Measurements from ENCODE around the gene SMARCD1. TPM values are rescaled to one million over a fixed set of nuclear protein-coding genes. Genes with fewer than 3 reads are reported as not detected.

SMARCD1 gene
- total RNA-seq, result 30.3 and 54.5 TPM in 2 replicates

DNA sequence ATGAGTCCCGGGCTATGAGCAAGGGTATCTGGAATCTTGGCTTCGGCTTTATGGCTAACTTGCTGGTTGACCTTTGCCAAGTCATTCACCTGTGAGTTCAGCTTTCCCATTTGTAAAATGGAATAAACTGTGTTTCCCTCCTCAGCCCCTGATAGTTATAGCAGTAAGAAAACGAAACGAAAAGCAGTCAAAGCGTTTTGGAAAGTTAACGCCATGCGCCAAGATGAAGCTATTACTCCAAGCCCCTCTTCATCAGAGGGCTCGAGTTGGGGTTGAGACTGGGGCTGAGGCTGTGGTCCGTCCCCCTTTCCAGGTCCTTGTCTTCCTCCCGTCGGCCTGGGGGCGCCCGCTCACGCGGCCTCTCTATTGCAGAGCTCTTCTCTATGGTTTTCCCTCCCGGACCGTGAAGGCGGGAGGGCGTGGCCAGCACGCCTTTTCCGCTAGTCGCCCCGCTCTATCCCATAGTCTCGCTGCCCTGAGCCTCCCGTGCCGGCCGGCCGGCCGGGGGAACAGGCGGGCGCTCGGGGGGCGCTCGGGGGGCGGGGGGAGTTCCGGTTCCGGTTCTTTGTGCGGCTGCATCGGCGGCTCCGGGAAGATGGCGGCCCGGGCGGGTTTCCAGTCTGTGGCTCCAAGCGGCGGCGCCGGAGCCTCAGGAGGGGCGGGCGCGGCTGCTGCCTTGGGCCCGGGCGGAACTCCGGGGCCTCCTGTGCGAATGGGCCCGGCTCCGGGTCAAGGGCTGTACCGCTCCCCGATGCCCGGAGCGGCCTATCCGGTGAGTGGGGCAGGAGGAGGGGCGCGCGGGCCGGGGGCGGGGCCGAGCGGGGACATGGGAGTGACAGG lies at the start of gene SMARCD1:
SMARCD1 (plus strand) TSS at position 568 of the 840 bp plus-strand sequence; CDS start at position 596, 28 bp downstream.

DNA sequence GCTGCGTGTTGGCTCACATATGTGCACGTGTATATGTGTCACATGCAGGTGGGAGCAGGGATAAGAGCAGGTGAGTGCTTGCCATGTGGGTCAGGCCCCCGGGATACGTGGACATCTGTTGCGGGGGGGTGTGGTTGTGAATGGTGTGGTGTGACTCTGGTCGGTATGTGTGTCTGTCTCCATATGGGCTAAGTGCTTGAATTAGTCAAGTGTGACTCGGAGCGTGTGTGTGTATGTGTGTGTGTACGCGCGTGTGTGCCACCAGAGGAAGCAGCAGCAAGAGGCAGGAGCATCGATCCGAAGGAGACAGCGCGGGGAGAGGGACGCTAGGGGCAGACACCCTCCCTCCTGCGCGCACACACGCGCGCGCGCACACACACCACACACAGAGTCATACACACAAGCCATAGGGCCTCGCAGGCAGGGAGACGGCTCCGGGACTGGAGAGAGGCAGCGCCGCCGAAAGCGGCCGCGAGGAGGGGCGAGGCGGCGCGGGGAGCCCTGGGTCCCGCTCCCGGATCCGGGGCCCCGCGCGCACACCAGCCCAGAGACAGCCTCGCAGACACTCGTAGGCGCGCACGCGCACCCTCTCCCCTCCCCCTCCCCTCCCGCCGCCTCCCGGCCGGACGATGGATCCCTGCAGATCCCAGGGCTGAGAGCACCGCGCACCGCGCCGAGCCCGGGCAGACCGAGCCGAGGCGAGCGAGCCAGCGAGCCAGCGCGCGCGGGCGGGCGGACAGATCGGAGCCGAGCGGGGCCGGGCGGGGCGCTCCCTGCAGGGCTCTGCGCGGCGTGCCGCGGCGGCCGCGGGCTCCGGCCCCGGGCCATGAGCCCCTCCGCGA lies 27.9 kb upstream of the SMARCD1 start, which contains the start of gene ASIC1:
ASIC1 (plus strand) TSS at position 597 of the 842 bp plus-strand sequence. CDS start 1,171 bp downstream, outside the sequence.

DNA sequence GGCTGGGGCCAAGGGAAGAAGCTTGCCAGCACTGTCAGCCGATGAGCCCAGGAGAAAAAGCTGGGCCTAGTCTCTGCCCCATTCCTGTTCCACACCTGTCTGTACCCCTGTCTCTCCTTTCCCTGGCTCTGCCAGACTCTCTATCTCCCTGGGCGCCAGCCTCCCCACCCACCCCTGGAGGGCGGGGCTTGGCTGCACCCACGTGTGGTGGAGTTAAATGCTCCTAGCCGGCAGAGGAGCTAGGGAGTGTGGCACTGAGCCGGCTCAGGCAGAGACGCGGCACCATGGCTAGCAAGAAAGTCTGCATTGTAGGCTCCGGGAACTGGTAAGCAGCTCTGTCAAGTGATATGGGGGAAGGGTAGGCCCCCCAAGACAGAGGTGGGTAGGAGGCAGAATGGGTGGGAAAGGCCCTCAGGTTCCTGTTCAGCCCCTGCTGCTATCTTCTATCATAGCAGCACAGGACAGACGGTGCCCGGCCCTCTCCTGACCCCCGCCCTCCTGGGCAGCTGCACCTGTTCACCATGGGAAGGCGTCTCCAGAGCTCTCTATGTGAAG lies 18.7 kb downstream of the SMARCD1 start, which contains the start of gene GPD1:
GPD1 (plus strand) TSS at position 242 of the 555 bp plus-strand sequence; CDS start at position 285, 43 bp downstream.

DNA sequence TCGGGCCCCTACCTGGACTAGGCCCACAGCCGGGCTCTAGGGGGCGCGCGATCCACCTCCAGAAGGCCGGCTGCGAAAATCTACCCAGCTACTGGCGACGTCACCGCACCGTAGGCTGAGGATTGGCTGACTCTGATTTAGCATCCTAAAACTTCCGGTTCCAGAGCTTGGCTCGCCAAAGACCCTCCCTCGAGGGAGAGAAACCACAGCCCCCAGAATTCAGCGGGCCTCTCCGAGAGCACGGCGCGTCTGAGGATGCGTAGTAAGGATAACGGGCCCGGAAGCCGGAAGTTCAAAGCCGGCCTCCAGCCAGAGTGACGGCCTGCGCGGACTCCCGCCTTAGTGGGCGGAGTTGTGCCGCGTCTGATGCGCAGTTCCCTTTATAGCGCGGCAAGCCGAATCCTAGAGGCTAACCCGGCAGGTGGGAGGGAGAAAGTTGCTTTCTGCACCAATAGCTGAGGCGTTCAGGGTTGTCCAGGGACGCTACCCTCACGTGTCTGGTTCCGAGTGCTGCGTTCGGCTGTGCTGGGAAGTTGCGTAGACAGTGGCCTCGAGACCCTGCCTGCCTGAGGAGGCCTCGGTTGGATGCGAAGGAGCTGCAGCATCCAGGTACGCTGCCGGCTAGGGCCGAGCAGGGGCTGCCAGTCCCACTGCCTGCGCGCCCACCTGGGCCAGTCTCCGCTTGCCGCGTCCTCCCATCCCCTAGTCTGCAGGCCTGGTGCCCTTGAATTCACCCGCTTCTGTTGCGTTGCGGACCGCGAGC lies 26.7 kb downstream of the SMARCD1 start, which contains the start of gene COX14:
COX14 (plus strand) TSS at position 544 of the 763 bp plus-strand sequence. CDS start 7,808 bp downstream, outside the sequence.

Other genes starting within 250 kb of the SMARCD1 start
- gene BCDIN3D, start 242.2 kb upstream of the SMARCD1 start, total RNA-seq, result 2.0 and 2.5 TPM in 2 replicates
- 0.29 and 0.71 TPM in 2 replicates for gene FAIM2, start 181.4 kb upstream of the SMARCD1 start, total RNA-seq
- not detected in 2 replicates for gene AQP2, start 134.6 kb upstream of the SMARCD1 start, total RNA-seq
- not detected in 2 replicates for gene AQP5, start 123.5 kb upstream of the SMARCD1 start, total RNA-seq
- gene AQP6, start 112.4 kb upstream of the SMARCD1 start, total RNA-seq, result not detected in 2 replicates
- 53.0 and 62.6 TPM in 2 replicates for gene RACGAP1, start 59.8 kb upstream of the SMARCD1 start, total RNA-seq
- gene ASIC1, start 27.7 kb upstream of the SMARCD1 start, total RNA-seq, result 1.4 TPM in 2 replicates
- gene GPD1, start 18.7 kb downstream of the SMARCD1 start, total RNA-seq, result 0.18 TPM in 1 of 2 replicates, not detected in the other
- 45.3 and 45.9 TPM in 2 replicates for gene COX14, start 26.9 kb downstream of the SMARCD1 start, total RNA-seq
- 34.9 and 38.9 TPM in 2 replicates for gene CERS5, start 82.0 kb downstream of the SMARCD1 start, total RNA-seq
- 178 and 179 TPM in 2 replicates for gene LIMA1, start 198.2 kb downstream of the SMARCD1 start, total RNA-seq

Measured in myometrial cell (primary cell).